GM12878 (cell line): ENCODE measurements around the gene TUFM. TPM values are rescaled to one million over a fixed set of nuclear protein-coding genes. Genes with fewer than 3 reads are reported as not detected.

Experiments used
- ATAC-seq: fragments of 200-7000 bp; cut with Tn5 transposase; 3 replicates; pipeline ENCODE4 v1.9.1; 2020; ENCODE audit warnings: mild to moderate bottlenecking, moderate library complexity
- BruUV-seq: library from RNA; stranded (reverse); fragments of 400-500 nt; replicated peaks from 2 replicates; lab custom pipeline; 2021; lab: Mats Ljungman, UMichigan
- CTCF ChIA-PET: fragments of 300-600 bp; sonication (Branson Sonifier 250); formaldehyde crosslinking; extraction: SDS; loops from one replicate; lab custom pipeline; 2021; ENCODE audit warnings: inconsistent platforms; lab: Yijun Ruan, JAX
- POLR2A ChIA-PET: fragments of 350-600 bp; formaldehyde crosslinking; extraction: SDS; loops from one replicate; lab custom pipeline; 2021; ENCODE audit warnings: inconsistent platforms; lab: Charles Lee
- RAD21 ChIA-PET: fragments of 300-600 bp; sonication (Branson Sonifier 250); formaldehyde crosslinking; loops from one replicate; lab custom pipeline; 2023; ENCODE audit warnings: antibody characterized with exemption; ENCODE audit not compliant: unreplicated experiment; lab: Charles Lee
- SMC1A ChIA-PET: fragments of 300-600 bp; sonication (Branson Sonifier 250); formaldehyde crosslinking; loops from one replicate; lab custom pipeline; 2023; ENCODE audit not compliant: unreplicated experiment, uncharacterized antibody; lab: Charles Lee
- DNase-seq: peaks from one replicate; pipeline ENCODE4 v3.0.0-alpha.2; 2011; ENCODE audit warnings: low read depth, low spot score
- FAIRE-seq: peaks from 3 replicates; lab custom pipeline; 2011; peaks lifted over from hg19 to GRCh38; lab: Jason Lieb, UNC
- H2AFZ ChIP-seq: 2 replicates; pipeline ENCODE4 v1.6.0; 2011; ENCODE audit warnings: low read depth, low read length, control low read depth; ENCODE audit not compliant: control insufficient read depth
- H3K27ac ChIP-seq: 2 replicates; pipeline ENCODE4 v1.5.1; 2011; ENCODE audit warnings: control low read depth; ENCODE audit not compliant: control insufficient read depth, insufficient read depth
- H3K27me3 ChIP-seq, 2 experiments: replicated peaks in 1 of 2; 2 replicates each; pipeline versions ENCODE4 v1.6.0 to v1.6.1; 2011; ENCODE audit warnings: low read length in 1 of 2; ENCODE audit not compliant: control insufficient read depth in 2 of 2, insufficient read depth in 2 of 2
- H3K36me3 ChIP-seq, 2 experiments: 2 replicates each; pipeline ENCODE4 v1.5.1; 2011; ENCODE audit warnings: low read length in 1 of 2; ENCODE audit not compliant: control insufficient read depth in 2 of 2, insufficient read depth in 2 of 2
- H3K4me1 ChIP-seq: 2 replicates; pipeline ENCODE4 v1.6.1; 2011; ENCODE audit warnings: mild to moderate bottlenecking, low read length, moderate library complexity, mixed read lengths; ENCODE audit not compliant: control insufficient read depth, insufficient read depth
- H3K4me2 ChIP-seq: 2 replicates; pipeline ENCODE4 v1.6.0; 2011; ENCODE audit warnings: control low read depth; ENCODE audit not compliant: control insufficient read depth, insufficient read depth
- H3K4me3 ChIP-seq: fragments of 200-600 bp; sonication (generic); 2 replicates; pipeline ENCODE4 v1.5.1; 2016
- H3K79me2 ChIP-seq: 2 replicates; pipeline ENCODE4 v1.6.0; 2011; ENCODE audit warnings: low read length; ENCODE audit not compliant: control insufficient read depth, insufficient read depth
- H3K9ac ChIP-seq: 2 replicates; pipeline ENCODE4 v1.8.0; 2011; ENCODE audit warnings: low read length, control low read depth, mixed read lengths; ENCODE audit not compliant: control insufficient read depth, insufficient read depth
- H3K9me3 ChIP-seq: replicated peaks from 3 replicates; pipeline ENCODE4 v1.5.1; 2011; ENCODE audit warnings: mild to moderate bottlenecking, low read length; ENCODE audit not compliant: control insufficient read depth, insufficient read depth
- H4K20me1 ChIP-seq: 2 replicates; pipeline ENCODE4 v1.6.0; 2011; ENCODE audit not compliant: control insufficient read depth, insufficient read depth
- ESRRA ChIP-seq: IDR thresholded peaks from 2 replicates; pipeline ENCODE4 v1.6.1; 2012; ENCODE audit warnings: mild to moderate bottlenecking, low read length, improper control_type of control experiment
- MYB ChIP-seq: fragments of 150-350 bp; IDR thresholded peaks from 2 replicates; pipeline ENCODE4 v1.6.1; 2014; ENCODE audit warnings: mild to moderate bottlenecking, low read depth, low read length, borderline replicate concordance
- NR2C1 ChIP-seq: fragments of 450-650 bp; IDR thresholded peaks from 2 replicates; pipeline ENCODE4 v1.6.1; 2017; ENCODE audit warnings: antibody characterized with exemption, mild to moderate bottlenecking, moderate library complexity
- PAX5 ChIP-seq: IDR thresholded peaks from 2 replicates; pipeline ENCODE4 v1.6.1; 2011; ENCODE audit warnings: low read depth, low read length, borderline replicate concordance
- POLR2AphosphoS2 ChIP-seq: IDR thresholded peaks from 2 replicates; pipeline ENCODE4 v1.6.1; 2011; ENCODE audit warnings: low read depth, mild to moderate bottlenecking, low read length, improper control_type of control experiment, moderate library complexity
- POU2F2 ChIP-seq: IDR thresholded peaks from 3 replicates; pipeline ENCODE4 v1.6.1; 2011; ENCODE audit warnings: low read depth, mild to moderate bottlenecking, low read length, borderline replicate concordance
- SMC3 ChIP-seq: IDR thresholded peaks from 2 replicates; pipeline ENCODE4 v1.6.1; 2011; ENCODE audit warnings: low read length, improper control_type of control experiment, borderline replicate concordance
- TARDBP ChIP-seq: IDR thresholded peaks from 2 replicates; pipeline ENCODE4 v1.6.1; 2016; ENCODE audit warnings: borderline replicate concordance
- WGBS: methylation state at CpG from one replicate; pipeline ENCODE4 v1.1.6; 2016; ENCODE audit warnings: low lambda C conversion rate; ENCODE audit not compliant: insufficient replicate concordance, insufficient coverage; ENCODE audit errors: missing lambda C conversion rate; 5-methylcytosine and 5-hydroxymethylcytosine counted together
- in situ Hi-C: fragments of 300-500 bp; cut with MboI; formaldehyde crosslinking; loops from 9 replicates; pipeline ENCODE4 v1.14.3; 2018; ENCODE audit warnings: mixed read lengths
- intact Hi-C: fragments of 100-400 bp; cut with micrococcal nuclease; formaldehyde crosslinking; loops from one replicate; pipeline ENCODE4 v1.14.2; 2022; ENCODE audit not compliant: unreplicated experiment
- polyA plus RNA-seq, 11 experiments: library from polyadenylated mRNA; depleted of rRNA in 4 of 11; unstranded in 6 of 11; stranded (reverse) in 5 of 11; fragments of >200 nt; fragmentation: Nextera tagmentation in 4 of 11; fragmentation: Illumina TruSeq in 1 of 11; extraction: Ambion mirVana in 4 of 11; extraction: Trizol in 1 of 11; gene quantifications; 1 replicate in 1 of 11; 2 replicates in 10 of 11; pipeline versions ENCODE4 v1.2.1 to v1.2.3, GENCODE V29; 2011 to 2016; ENCODE audit warnings: inconsistent platforms in 2 of 11, missing spikeins in 2 of 11, low read depth in 1 of 11
- total RNA-seq, 4 experiments: library from RNA; depleted of rRNA in 3 of 4; stranded (reverse); fragments of >200 nt in 3 of 4; fragmentation: Illumina TruSeq in 1 of 4; extraction: Trizol in 1 of 4; gene quantifications; 2 replicates each; pipeline versions ENCODE4 v1.2.1 to v1.2.3, GENCODE V29; 2013 to 2021
- TF ChIP-seq, protein P1 (sequence below): IDR thresholded peaks from 2 replicates; pipeline ENCODE4 v1.6.1; 2012; ENCODE audit warnings: low read depth, low read length, improper control_type of control experiment
- TF ChIP-seq, protein P2 (sequence below): fragments of 450-650 bp; formaldehyde crosslinking; IDR thresholded peaks from 2 replicates; pipeline ENCODE4 v1.5.0; 2022; ENCODE audit warnings: mild to moderate bottlenecking, missing genetic modification characterization

Gene TUFM
- total and polyA plus RNA-seq, 10 of the 15 experiments (the other 5 are each of a cell fraction or from before 2014, with no cell fraction given), result 23.4 to 354 (median 182) TPM

DNA sequence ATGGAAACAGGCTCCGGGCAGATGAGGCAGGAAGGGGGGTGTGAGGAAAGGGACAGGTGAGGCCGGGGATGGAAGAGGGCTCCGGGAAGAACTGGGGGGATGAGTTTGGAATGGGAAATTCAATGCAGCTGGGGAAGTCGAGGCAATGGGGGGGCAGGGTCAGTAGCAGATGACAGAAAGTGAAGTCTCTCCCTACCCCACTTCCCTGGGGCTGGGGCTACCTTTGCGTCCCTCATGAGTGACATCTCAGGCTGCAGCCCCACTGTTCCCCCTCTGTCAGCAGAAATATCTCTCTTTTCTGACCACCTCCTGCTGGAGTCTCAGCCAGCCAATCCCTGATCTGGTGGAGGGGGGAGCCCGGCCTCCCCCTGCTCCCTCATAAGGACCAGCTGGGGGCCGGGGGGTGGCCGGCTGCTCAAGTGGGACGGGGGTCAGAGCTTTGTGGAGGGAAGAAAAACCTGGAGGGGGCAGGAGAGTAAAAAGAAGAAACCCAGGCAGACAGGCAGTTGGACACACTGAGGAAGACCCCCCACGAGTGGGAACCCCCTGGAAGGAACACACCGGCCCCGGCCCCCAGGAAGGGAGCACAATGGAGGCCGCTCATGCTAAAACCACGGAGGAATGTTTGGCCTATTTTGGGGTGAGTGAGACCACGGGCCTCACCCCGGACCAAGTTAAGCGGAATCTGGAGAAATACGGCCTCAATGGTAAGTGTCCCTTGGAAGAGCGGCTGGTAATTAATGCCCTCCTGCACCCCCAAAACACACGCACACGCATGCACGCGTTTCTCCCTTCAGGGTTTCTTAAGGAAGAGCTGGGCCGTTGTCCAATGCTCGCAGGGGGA is 32.2 kb upstream of the TUFM start, which contains the start of gene ATP2A1:
ATP2A1 (plus strand) TSS at position 406 of the 844 bp plus-strand sequence; CDS start at position 590, 184 bp downstream.
- H3K4me2 ChIP-seq, result peak within 1 kb of the TSS; percentile 98
- ATAC-seq (no peak), DNase-seq (no peak), FAIRE-seq (no peak)
- H2AFZ ChIP-seq, result peak within 1 kb of the TSS; percentile 85
- POLR2A ChIA-PET, result interaction anchor here (0.5 to 1.7 kb wide), 8 partner anchors 11 to 67 kb away, joined by 3 to 8 read pairs (median 3); partner anchors contain the start of genes CD19 and TUFM
- no peaks in the 10 kb centered on the region for H4K20me1 ChIP-seq
- no peak for TF ChIP-seq PAX5
- TF ChIP-seq NR2C1, result no peak
- TF ChIP-seq TARDBP, result no peak
- TF ChIP-seq, protein P1, sequence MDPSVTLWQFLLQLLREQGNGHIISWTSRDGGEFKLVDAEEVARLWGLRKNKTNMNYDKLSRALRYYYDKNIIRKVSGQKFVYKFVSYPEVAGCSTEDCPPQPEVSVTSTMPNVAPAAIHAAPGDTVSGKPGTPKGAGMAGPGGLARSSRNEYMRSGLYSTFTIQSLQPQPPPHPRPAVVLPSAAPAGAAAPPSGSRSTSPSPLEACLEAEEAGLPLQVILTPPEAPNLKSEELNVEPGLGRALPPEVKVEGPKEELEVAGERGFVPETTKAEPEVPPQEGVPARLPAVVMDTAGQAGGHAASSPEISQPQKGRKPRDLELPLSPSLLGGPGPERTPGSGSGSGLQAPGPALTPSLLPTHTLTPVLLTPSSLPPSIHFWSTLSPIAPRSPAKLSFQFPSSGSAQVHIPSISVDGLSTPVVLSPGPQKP, result no peak
- TF ChIP-seq SMC3, result no peak
- TF ChIP-seq MYB, result no peak
- TF ChIP-seq POU2F2, result no peak
- TF ChIP-seq POLR2AphosphoS2, result no peak
- TF ChIP-seq, protein P2, sequence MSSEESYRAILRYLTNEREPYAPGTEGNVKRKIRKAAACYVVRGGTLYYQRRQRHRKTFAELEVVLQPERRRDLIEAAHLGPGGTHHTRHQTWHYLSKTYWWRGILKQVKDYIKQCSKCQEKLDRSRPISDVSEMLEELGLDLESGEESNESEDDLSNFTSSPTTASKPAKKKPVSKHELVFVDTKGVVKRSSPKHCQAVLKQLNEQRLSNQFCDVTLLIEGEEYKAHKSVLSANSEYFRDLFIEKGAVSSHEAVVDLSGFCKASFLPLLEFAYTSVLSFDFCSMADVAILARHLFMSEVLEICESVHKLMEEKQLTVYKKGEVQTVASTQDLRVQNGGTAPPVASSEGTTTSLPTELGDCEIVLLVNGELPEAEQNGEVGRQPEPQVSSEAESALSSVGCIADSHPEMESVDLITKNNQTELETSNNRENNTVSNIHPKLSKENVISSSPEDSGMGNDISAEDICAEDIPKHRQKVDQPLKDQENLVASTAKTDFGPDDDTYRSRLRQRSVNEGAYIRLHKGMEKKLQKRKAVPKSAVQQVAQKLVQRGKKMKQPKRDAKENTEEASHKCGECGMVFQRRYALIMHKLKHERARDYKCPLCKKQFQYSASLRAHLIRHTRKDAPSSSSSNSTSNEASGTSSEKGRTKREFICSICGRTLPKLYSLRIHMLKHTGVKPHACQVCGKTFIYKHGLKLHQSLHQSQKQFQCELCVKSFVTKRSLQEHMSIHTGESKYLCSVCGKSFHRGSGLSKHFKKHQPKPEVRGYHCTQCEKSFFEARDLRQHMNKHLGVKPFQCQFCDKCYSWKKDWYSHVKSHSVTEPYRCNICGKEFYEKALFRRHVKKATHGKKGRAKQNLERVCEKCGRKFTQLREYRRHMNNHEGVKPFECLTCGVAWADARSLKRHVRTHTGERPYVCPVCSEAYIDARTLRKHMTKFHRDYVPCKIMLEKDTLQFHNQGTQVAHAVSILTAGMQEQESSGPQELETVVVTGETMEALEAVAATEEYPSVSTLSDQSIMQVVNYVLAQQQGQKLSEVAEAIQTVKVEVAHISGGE (CRISPR knock-in tag), result no peak
- no peak for TF ChIP-seq ESRRA
- peaks cover 0 to 3% of the 10 kb centered on the region in 2 experiments; a peak in 3 of 4 replicates for H3K36me3 ChIP-seq
- BruUV-seq, result no TSS peak
- intact Hi-C loops, result loop anchor here (2.0 to 5.0 kb wide), 2 partner anchors 32 to 54 kb away; partner anchors contain the start of genes CD19 and TUFM
- RAD21 ChIA-PET, result interaction anchor here (1.7 to 2.7 kb wide), 3 partner anchors 32 to 67 kb away, joined by 5 to 13 read pairs (median 12); partner anchors contain the start of genes CD19 and TUFM
- 84% methylated on average over 25 of the region's 25 CpGs for WGBS
- SMC1A ChIA-PET, result interaction anchor here (0.7 to 2.3 kb wide), 5 partner anchors 11 to 66 kb away, joined by 3 to 26 read pairs (median 5); no protein-coding TSS in a partner anchor
- H3K4me3 ChIP-seq, result peak within 1 kb of the TSS; percentile 95
- H3K27ac ChIP-seq, result peak within 1 kb of the TSS; percentile 20; the same call in 1 of the 2 replicates
- CTCF ChIA-PET, result interaction anchor here (0.6 to 2.4 kb wide), 6 partner anchors 15 to 1071 kb away, joined by 3 to 14 read pairs (median 5); partner anchors contain the start of genes CD19 and SH2B1
- no peaks in the 10 kb centered on the region for H3K9me3 ChIP-seq
- in situ Hi-C loops, result no loop called here
- H3K27me3 ChIP-seq, result no peaks in the 10 kb centered on the region
- H3K4me1 ChIP-seq, result peaks cover 13% of the 10 kb centered on the region
- peak within 1 kb of the TSS; percentile 77 for H3K9ac ChIP-seq
- H3K79me2 ChIP-seq, result no peaks in the 10 kb centered on the region
